IMR-90 (cell line): ENCODE measurements around the gene GPR107. TPM values are rescaled to one million over a fixed set of nuclear protein-coding genes. Genes with fewer than 3 reads are reported as not detected.
A peak's percentile ranks its signal among the peaks of the same experiment; 100 is the strongest.

Experiments
- ATAC-seq: fragments of 200-7000 bp; cut with Tn5 transposase; 2 replicates; pipeline ENCODE4 v1.9.1; 2020; ENCODE audit warnings: low read depth, mild to moderate bottlenecking, moderate library complexity
- BruUV-seq: library from RNA; stranded (reverse); fragments of 400-500 nt; replicated peaks from 2 replicates; lab custom pipeline; 2021; lab: Mats Ljungman, UMichigan
- CTCF ChIA-PET: fragments of 300-600 bp; formaldehyde crosslinking; extraction: SDS; loops from one replicate; lab custom pipeline; 2021; ENCODE audit warnings: antibody characterized with exemption; lab: Yijun Ruan, JAX
- POLR2A ChIA-PET: fragments of 300-600 bp; sonication (Branson Sonifier 250); formaldehyde crosslinking; loops from one replicate; lab custom pipeline; 2022; ENCODE audit warnings: antibody characterized with exemption; ENCODE audit not compliant: unreplicated experiment; lab: Charles Lee
- DNase-seq: peaks from one replicate; pipeline ENCODE4 v3.0.0; 2013
- H2AFZ ChIP-seq: replicated peaks from 2 replicates; pipeline ENCODE3; 2013; ENCODE audit warnings: low read length, mild to moderate bottlenecking; ENCODE audit not compliant: poor library complexity
- H2AK5ac ChIP-seq: 2 replicates; pipeline ENCODE4 v1.6.1; 2013; ENCODE audit warnings: low read depth, low read length, inconsistent platforms
- H2AK9ac ChIP-seq: replicated peaks from 2 replicates; pipeline ENCODE3; 2013; ENCODE audit warnings: mild to moderate bottlenecking, low read depth, low read length, moderate library complexity; ENCODE audit not compliant: poor library complexity
- H2BK120ac ChIP-seq: 2 replicates; pipeline ENCODE4 v1.6.1; 2013; ENCODE audit warnings: low read depth, low read length, inconsistent platforms
- H2BK15ac ChIP-seq: 3 replicates; pipeline ENCODE4 v1.6.1; 2013; ENCODE audit warnings: low read depth, low read length, inconsistent platforms
- H2BK20ac ChIP-seq: 2 replicates; pipeline ENCODE4 v1.6.1; 2013; ENCODE audit warnings: low read depth, mild to moderate bottlenecking, inconsistent platforms, low read length, moderate library complexity
- H2BK5ac ChIP-seq: 2 replicates; pipeline ENCODE4 v1.6.1; 2013; ENCODE audit warnings: mild to moderate bottlenecking, low read depth, low read length, inconsistent platforms; ENCODE audit not compliant: poor library complexity, severe bottlenecking
- H3K14ac ChIP-seq: replicated peaks from 2 replicates; pipeline ENCODE4 v1.6.1; 2013; ENCODE audit warnings: low read depth, low read length, inconsistent platforms
- H3K18ac ChIP-seq: 2 replicates; pipeline ENCODE4 v1.6.1; 2013; ENCODE audit warnings: low read depth, low read length, control low read depth
- H3K23ac ChIP-seq: 2 replicates; pipeline ENCODE4 v1.6.1; 2013; ENCODE audit warnings: low read depth, low read length, inconsistent platforms
- H3K27ac ChIP-seq: 2 replicates; pipeline ENCODE4 v1.5.1; 2013; ENCODE audit warnings: mild to moderate bottlenecking, control low read depth, low read length; ENCODE audit not compliant: insufficient read depth
- H3K27me3 ChIP-seq: 2 replicates; pipeline ENCODE4 v1.6.1; 2013; ENCODE audit warnings: low read length; ENCODE audit not compliant: control insufficient read depth, insufficient read depth
- H3K36me3 ChIP-seq: 2 replicates; pipeline ENCODE4 v1.6.1; 2013; ENCODE audit warnings: low read length, mixed read lengths; ENCODE audit not compliant: control insufficient read depth, insufficient read depth
- H3K4ac ChIP-seq: 2 replicates; pipeline ENCODE4 v1.6.1; 2013; ENCODE audit warnings: low read depth, low read length, inconsistent platforms
- H3K4me1 ChIP-seq: 2 replicates; pipeline ENCODE4 v1.6.1; 2013; ENCODE audit warnings: low read length, mixed read lengths; ENCODE audit not compliant: control insufficient read depth, insufficient read depth
- H3K4me2 ChIP-seq: 2 replicates; pipeline ENCODE4 v1.6.1; 2013; ENCODE audit warnings: low read depth, mild to moderate bottlenecking, control low read depth, low read length, moderate library complexity
- H3K4me3 ChIP-seq: 2 replicates; pipeline ENCODE4 v1.5.1; 2013; ENCODE audit warnings: low read depth, mild to moderate bottlenecking, control low read depth, low read length, moderate library complexity; ENCODE audit not compliant: insufficient read depth
- H3K56ac ChIP-seq: 2 replicates; pipeline ENCODE4 v1.6.1; 2013; ENCODE audit warnings: low read length, inconsistent platforms; ENCODE audit not compliant: insufficient read depth; ENCODE audit errors: extremely low read depth
- H3K79me1 ChIP-seq, 2 experiments: 2 replicates each; pipeline ENCODE4 v1.6.1; 2013; ENCODE audit warnings: low read length in 2 of 2, inconsistent platforms in 1 of 2, low read depth in 1 of 2
- H3K9ac ChIP-seq: 2 replicates; pipeline ENCODE4 v1.6.1; 2013; ENCODE audit warnings: low read depth, low read length, control low read depth
- H3K9me1 ChIP-seq: 2 replicates; pipeline ENCODE4 v1.6.1; 2013; ENCODE audit warnings: low read length, inconsistent platforms; ENCODE audit not compliant: insufficient read depth
- H3K9me3 ChIP-seq: 2 replicates; pipeline ENCODE4 v1.6.1; 2013; ENCODE audit warnings: low read length; ENCODE audit not compliant: control insufficient read depth, insufficient read depth
- H4K20me1 ChIP-seq: 2 replicates; pipeline ENCODE4 v1.6.1; 2013; ENCODE audit warnings: low read length, inconsistent platforms; ENCODE audit not compliant: insufficient read depth
- H4K5ac ChIP-seq: 2 replicates; pipeline ENCODE4 v1.6.1; 2013; ENCODE audit warnings: mild to moderate bottlenecking, low read depth, low read length, control low read depth
- H4K8ac ChIP-seq, 2 experiments: 2 replicates each; pipeline ENCODE4 v1.6.1; 2013; ENCODE audit warnings: low read depth in 2 of 2, low read length in 2 of 2, control low read depth in 1 of 2, inconsistent platforms in 1 of 2
- H4K91ac ChIP-seq: 2 replicates; pipeline ENCODE4 v1.6.1; 2013; ENCODE audit warnings: low read depth, low read length, inconsistent platforms; ENCODE audit not compliant: insufficient read depth
- BHLHE40 ChIP-seq: fragments of 150-350 bp; IDR thresholded peaks from 2 replicates; pipeline ENCODE4 v1.6.1; 2016; ENCODE audit warnings: mild to moderate bottlenecking, low read depth, low read length
- CEBPB ChIP-seq: IDR thresholded peaks from 2 replicates; pipeline ENCODE4 v1.6.1; 2012; ENCODE audit warnings: low read depth, low read length, improper control_type of control experiment
- CHD1 ChIP-seq: IDR thresholded peaks from 2 replicates; pipeline ENCODE4 v1.6.1; 2012; ENCODE audit warnings: low read depth, low read length, improper control_type of control experiment
- ELK1 ChIP-seq: fragments of 150-350 bp; IDR thresholded peaks from 2 replicates; pipeline ENCODE4 v1.6.1; 2016; ENCODE audit warnings: low read depth, mild to moderate bottlenecking, low read length, moderate library complexity, borderline replicate concordance
- FOS ChIP-seq: fragments of 150-350 bp; IDR thresholded peaks from 2 replicates; pipeline ENCODE4 v1.6.1; 2016; ENCODE audit warnings: low read depth, low read length
- MAFK ChIP-seq: IDR thresholded peaks from 2 replicates; pipeline ENCODE4 v1.6.1; 2012; ENCODE audit warnings: low read depth, low read length, improper control_type of control experiment
- MAZ ChIP-seq: IDR thresholded peaks from 2 replicates; pipeline ENCODE4 v1.6.1; 2012; ENCODE audit warnings: low read depth, mild to moderate bottlenecking, low read length, improper control_type of control experiment, moderate library complexity, borderline replicate concordance
- MXI1 ChIP-seq: IDR thresholded peaks from 2 replicates; pipeline ENCODE4 v1.6.1; 2012; ENCODE audit warnings: low read depth, mild to moderate bottlenecking, low read length, moderate library complexity, borderline replicate concordance
- NFE2L2 ChIP-seq: fragments of 150-350 bp; IDR thresholded peaks from 2 replicates; pipeline ENCODE4 v1.6.1; 2016; ENCODE audit warnings: low read depth, mild to moderate bottlenecking, low read length
- POLR2A ChIP-seq: IDR thresholded peaks from 2 replicates; pipeline ENCODE4 v1.6.1; 2012; ENCODE audit warnings: mild to moderate bottlenecking, low read depth, low read length
- RAD21 ChIP-seq: IDR thresholded peaks from 2 replicates; pipeline ENCODE4 v1.6.1; 2012; ENCODE audit warnings: low read length, improper control_type of control experiment
- RCOR1 ChIP-seq: IDR thresholded peaks from 2 replicates; pipeline ENCODE4 v1.6.1; 2012; ENCODE audit warnings: mild to moderate bottlenecking, low read length, improper control_type of control experiment; ENCODE audit not compliant: insufficient replicate concordance
- RFX5 ChIP-seq: IDR thresholded peaks from 2 replicates; pipeline ENCODE4 v1.8.0; 2012; ENCODE audit warnings: low read depth, mild to moderate bottlenecking, low read length, moderate library complexity
- WGBS, 2 experiments: methylation state at CpG; one replicate each; pipeline versions ENCODE4 v1.1.5 to v1.1.7; 2013; ENCODE audit warnings: missing lambda C conversion rate in 2 of 2; ENCODE audit not compliant: insufficient read length in 1 of 2; ENCODE audit errors: extremely low coverage in 2 of 2; 5-methylcytosine and 5-hydroxymethylcytosine counted together
- dilution Hi-C: fragments of 300-500 bp; cut with HindIII; formaldehyde crosslinking; loops from one replicate; pipeline ENCODE4 v1.14.3; 2018; ENCODE audit warnings: low sequenced_read_pairs; ENCODE audit not compliant: unreplicated experiment
- in situ Hi-C: fragments of 300-500 bp; cut with MboI; formaldehyde crosslinking; loops from 3 replicates; pipeline ENCODE4 v1.14.3; 2019; ENCODE audit warnings: low sequenced_read_pairs, inconsistent platforms, mixed read lengths
- intact Hi-C: fragments of 100-400 bp; cut with micrococcal nuclease; formaldehyde crosslinking; loops from 2 replicates; pipeline ENCODE4 v1.10.0; 2022
- polyA plus RNA-seq, 3 experiments: library from polyadenylated mRNA; depleted of rRNA; stranded (reverse); fragments of >200 nt; gene quantifications; 2 replicates each; pipeline ENCODE4 v1.2.3, GENCODE V29; 2012; ENCODE audit warnings: low replicate concordance in 1 of 3
- total RNA-seq: library from RNA; depleted of rRNA; stranded (reverse); fragments of >200 nt; gene quantifications from 2 replicates; pipeline ENCODE4 v1.2.3, GENCODE V29; 2012
- TF ChIP-seq, protein P1 (sequence below): conservative IDR thresholded peaks from 2 replicates; pipeline ENCODE4 v1.5.1; 2012; ENCODE audit warnings: mild to moderate bottlenecking, low read depth, low read length, improper control_type of control experiment
- TF ChIP-seq, protein P2 (sequence below): fragments of 150-350 bp; IDR thresholded peaks from 2 replicates; pipeline ENCODE4 v1.6.1; 2017; ENCODE audit warnings: mild to moderate bottlenecking, antibody characterized with exemption, low read length, low read depth

GPR107 gene
- total and polyA plus RNA-seq, 2 of the 4 experiments (the other 2 are of a cell fraction): 16.7 to 21.6 TPM

DNA sequence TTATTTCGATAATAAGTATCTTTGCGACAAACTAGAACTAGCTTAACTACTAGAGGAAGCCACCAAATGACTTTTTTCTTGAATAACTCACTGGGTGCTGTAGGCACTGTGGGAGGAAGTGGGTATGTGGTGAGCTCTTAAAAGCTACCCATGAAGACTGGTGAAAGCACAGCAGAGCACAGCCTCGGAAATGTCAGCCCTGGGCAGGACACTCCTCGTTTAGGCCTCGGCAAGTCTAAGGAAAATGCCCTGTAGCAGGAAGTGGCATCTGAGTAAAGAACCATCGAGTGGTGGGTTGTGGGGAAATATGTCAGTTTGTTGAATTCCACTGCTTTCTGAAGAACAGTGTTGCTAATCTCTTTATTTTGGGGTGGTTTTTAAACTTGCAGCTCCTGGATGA, 74.5 kb downstream of the GPR107 start:
- Histone ChIP-seq H3K79me1 (peaks cover 0 to 9% of the 10 kb centered on the region in 2 experiments; a peak in 2 of 4 replicates), H3K9ac (peak overlapping the region; percentile 37; the same call in 1 of the 2 replicates), H2BK15ac (peak overlapping the region; percentile 63; the same call in 1 of the 3 replicates), H3K14ac (peak overlapping the region; percentile 96), H3K27me3 (no peaks in the 10 kb centered on the region), H2BK5ac (peak overlapping the region; percentile 81), H2BK120ac (peak overlapping the region; percentile 92), H3K4ac (peak overlapping the region; percentile 96), H3K56ac (peak overlapping the region; percentile 46), H3K4me1 (peaks cover 18% of the 10 kb centered on the region), H2AK9ac (no peak overlapping the region), H4K8ac (peak overlapping the region; percentile 30 to 89), H2AK5ac (peak overlapping the region; percentile 91), H3K23ac (peak overlapping the region; percentile 93), H3K18ac (peak overlapping the region; percentile 62), H3K27ac (peak overlapping the region; percentile 83), H3K4me3 (no peak overlapping the region), H3K9me3 (no peaks in the 10 kb centered on the region), H3K36me3 (peaks cover 20% of the 10 kb centered on the region), H2BK20ac (peak overlapping the region; percentile 79; the same call in 1 of the 2 replicates), H3K4me2 (no peak overlapping the region), H4K20me1 (peaks cover 5% of the 10 kb centered on the region; the same call in 1 of the 2 replicates), H2AFZ (no peak overlapping the region), H3K9me1 (peaks cover 3% of the 10 kb centered on the region), H4K91ac (peak overlapping the region; percentile 77), H4K5ac (peak overlapping the region; percentile 23)
- in situ Hi-C loops: no loop called here
- dilution Hi-C loops: no loop called here
- ATAC-seq (no peak), DNase-seq (no peak)
- no CpG with 5 or more reads among the region's 6 CpGs for WGBS, 2 experiments
- ChIA-PET POLR2A (no interaction called here), CTCF (no interaction called here)
- intact Hi-C loops: no loop called here
- no peak for TF ChIP-seq RFX5
- TF ChIP-seq MAZ: no peak
- TF ChIP-seq, protein P1, sequence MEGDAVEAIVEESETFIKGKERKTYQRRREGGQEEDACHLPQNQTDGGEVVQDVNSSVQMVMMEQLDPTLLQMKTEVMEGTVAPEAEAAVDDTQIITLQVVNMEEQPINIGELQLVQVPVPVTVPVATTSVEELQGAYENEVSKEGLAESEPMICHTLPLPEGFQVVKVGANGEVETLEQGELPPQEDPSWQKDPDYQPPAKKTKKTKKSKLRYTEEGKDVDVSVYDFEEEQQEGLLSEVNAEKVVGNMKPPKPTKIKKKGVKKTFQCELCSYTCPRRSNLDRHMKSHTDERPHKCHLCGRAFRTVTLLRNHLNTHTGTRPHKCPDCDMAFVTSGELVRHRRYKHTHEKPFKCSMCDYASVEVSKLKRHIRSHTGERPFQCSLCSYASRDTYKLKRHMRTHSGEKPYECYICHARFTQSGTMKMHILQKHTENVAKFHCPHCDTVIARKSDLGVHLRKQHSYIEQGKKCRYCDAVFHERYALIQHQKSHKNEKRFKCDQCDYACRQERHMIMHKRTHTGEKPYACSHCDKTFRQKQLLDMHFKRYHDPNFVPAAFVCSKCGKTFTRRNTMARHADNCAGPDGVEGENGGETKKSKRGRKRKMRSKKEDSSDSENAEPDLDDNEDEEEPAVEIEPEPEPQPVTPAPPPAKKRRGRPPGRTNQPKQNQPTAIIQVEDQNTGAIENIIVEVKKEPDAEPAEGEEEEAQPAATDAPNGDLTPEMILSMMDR: no peak
- TF ChIP-seq CEBPB: no peak
- no peak for TF ChIP-seq ELK1
- no peak for TF ChIP-seq BHLHE40
- TF ChIP-seq MAFK: no peak
- no peak for TF ChIP-seq CHD1
- no peak for TF ChIP-seq NFE2L2
- TF ChIP-seq RAD21: no peak
- TF ChIP-seq MXI1: no peak
- TF ChIP-seq FOS: no peak
- TF ChIP-seq RCOR1: no peak
- no peak for TF ChIP-seq POLR2A
- TF ChIP-seq, protein P2, sequence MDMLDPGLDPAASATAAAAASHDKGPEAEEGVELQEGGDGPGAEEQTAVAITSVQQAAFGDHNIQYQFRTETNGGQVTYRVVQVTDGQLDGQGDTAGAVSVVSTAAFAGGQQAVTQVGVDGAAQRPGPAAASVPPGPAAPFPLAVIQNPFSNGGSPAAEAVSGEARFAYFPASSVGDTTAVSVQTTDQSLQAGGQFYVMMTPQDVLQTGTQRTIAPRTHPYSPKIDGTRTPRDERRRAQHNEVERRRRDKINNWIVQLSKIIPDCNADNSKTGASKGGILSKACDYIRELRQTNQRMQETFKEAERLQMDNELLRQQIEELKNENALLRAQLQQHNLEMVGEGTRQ: no peak
- no TSS peak for BruUV-seq
